ENCODE data around the gene OR10AD1. TPM values are rescaled to one million over a fixed set of nuclear protein-coding genes. Genes with fewer than 3 reads are reported as not detected.
"Not testable (repeated sequence)": the region's sequence is repeated elsewhere in the genome, so short reads cannot be mapped to it uniquely, and the experiment has no call there.

OR10AD1 gene
- total RNA-seq, 1 experiment from 2014 or later = not detected

DNA sequence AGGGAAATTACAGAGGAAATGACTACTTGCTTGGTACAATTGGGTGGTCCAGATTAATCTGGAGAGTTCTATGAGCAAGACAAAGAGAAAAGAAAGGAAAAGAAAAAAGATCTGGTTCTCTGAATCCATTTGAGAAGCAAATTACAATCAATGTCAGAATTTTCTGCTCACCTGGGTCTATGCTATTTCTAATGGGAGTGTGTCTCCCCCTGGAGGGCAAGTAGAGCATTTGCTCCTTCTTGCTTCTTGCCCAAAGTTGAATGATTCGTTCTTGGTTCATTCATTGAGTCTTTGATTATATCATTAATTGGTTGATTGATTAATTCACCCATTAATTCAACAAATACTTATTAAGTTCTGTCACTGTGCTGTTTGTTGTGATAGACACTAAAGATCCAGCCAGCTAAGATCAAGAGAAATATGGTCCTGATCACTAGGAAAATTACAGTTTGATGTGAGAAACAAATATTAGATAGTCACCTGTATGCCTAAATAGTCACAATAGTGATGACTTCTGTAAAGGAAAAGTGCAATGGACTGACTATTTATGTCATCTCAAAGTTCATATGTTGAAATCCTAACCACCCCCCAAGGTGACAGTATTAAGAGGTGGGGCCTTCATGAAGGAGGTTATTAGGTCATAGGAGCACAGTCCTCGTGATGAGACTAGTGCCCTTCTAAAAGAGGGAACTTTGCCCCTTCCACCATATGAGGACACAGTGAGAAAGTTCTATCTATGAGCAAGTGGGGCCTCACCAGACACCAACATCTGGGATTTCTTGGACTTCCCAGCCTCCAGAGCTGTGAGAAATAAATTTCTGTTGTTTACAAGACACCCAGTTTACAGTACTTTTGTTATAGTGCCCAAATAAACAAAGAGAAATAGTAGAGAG is 37.8 kb downstream of the OR10AD1 start:
- DNase-seq (ENCODE audit: extremely low read depth, low read depth) = peak; percentile 54

GRCh38 chr12:48164451-48164850 is 38.6 kb downstream of the OR10AD1 start:
- no peak for DNase-seq (ENCODE audit: extremely low read depth, low read depth)

- no peak for DNase-seq (ENCODE audit: extremely low read depth, low read depth)
Measured at GRCh38 chr12:48163150-48163747, 39.8 kb downstream of the OR10AD1 start.

- no peak for DNase-seq (ENCODE audit: extremely low read depth, low read depth)
Measured at GRCh38 chr12:48160807-48161206, 42.3 kb downstream of the OR10AD1 start.

- DNase-seq (ENCODE audit: extremely low read depth, low read depth) = no peak
Measured at GRCh38 chr12:48160046-48160445, 43.0 kb downstream of the OR10AD1 start.

DNA sequence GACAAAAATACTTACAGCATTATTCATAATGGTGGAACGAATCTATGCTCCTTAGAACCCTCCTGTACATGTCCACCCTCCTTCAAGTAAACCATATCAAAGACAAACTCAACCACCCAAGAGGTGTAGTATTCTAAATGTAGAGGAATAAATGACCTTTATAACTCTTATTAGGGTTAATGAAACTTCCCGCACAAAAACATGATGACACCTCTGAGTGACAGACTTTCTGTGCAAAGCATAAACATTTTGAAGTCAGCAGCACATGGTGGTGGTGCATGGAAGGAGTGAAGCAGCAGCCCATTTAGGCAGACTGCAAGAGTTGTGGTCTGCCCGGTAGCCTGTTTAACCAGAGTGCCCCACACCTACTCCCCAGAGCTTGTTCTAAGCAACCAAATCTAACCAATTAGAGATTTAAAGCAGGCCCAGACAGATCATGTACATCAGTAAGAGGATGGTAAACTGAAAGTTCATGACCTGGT is 45.2 kb downstream of the OR10AD1 start:
- DNase-seq (ENCODE audit: extremely low read depth, low read depth) = no peak

- peak; percentile 98 for DNase-seq (ENCODE audit: extremely low read depth, low read depth)
Measured at GRCh38 chr12:48157018-48157888, 45.8 kb downstream of the OR10AD1 start, which contains the start of gene ASB8. Gene ASB8, minus strand, starts transcription at chr12:48157515. Its CDS starts 4,019 bp downstream, at chr12:48153496.

DNA sequence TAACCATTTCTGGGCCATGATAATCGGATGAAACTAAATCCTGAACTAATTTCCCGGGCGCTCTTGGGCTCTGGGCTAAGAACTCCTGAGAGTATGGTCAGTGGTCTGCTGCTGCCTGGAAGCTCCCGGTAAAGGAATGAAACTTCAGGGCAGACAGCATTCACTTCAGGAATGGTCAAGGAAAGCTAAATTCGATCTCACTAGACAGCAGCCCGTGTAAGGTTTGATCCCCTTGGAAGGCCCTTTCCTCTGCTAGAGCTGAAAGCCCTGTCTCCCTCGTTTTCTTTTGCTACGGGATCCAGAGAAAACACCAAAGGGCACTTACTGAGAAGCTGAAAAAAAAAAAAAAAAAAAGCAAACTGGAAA is 46.5 kb downstream of the OR10AD1 start:
- no peak for DNase-seq (ENCODE audit: extremely low read depth, low read depth)

- not testable (repeated sequence) for DNase-seq (ENCODE audit: extremely low read depth, low read depth)
Measured at GRCh38 chr12:48155786-48156185, 47.3 kb downstream of the OR10AD1 start.

Other genes with a start within 250 kb of the OR10AD1 start
- gene TMEM106C, start 239.7 kb downstream of the OR10AD1 start, total RNA-seq (2014; rRNA removed; shearing (Covaris generic)) = 191 and 195 TPM in 2 replicates
- 4.0 and 4.8 TPM in 2 replicates for gene COL2A1, start 198.8 kb downstream of the OR10AD1 start, total RNA-seq (2014; rRNA removed; shearing (Covaris generic))
- 27.3 and 30.2 TPM in 2 replicates for gene SENP1, start 97.2 kb downstream of the OR10AD1 start, total RNA-seq (2014; rRNA removed; shearing (Covaris generic))
- 86.0 and 103 TPM in 2 replicates for gene PFKM, start 83.9 kb downstream of the OR10AD1 start, total RNA-seq (2014; rRNA removed; shearing (Covaris generic))
- gene ASB8, start 45.8 kb downstream of the OR10AD1 start, total RNA-seq (2014; rRNA removed; shearing (Covaris generic)) = 20.5 and 27.2 TPM in 2 replicates
- 0.45 and 1.1 TPM in 2 replicates for gene CCDC184, start 19.6 kb downstream of the OR10AD1 start, total RNA-seq (2014; rRNA removed; shearing (Covaris generic))
- gene ZNF641, start 147.6 kb upstream of the OR10AD1 start, total RNA-seq (2014; rRNA removed; shearing (Covaris generic)) = 5.1 and 7.4 TPM in 2 replicates

Data from NCI-H460 (cell line).